Measurements from ENCODE around the gene NTM.

NTM gene

GRCh38 chr11:131543389-131544025 is 173.1 kb downstream of the NTM start:
- Histone ChIP-seq H3K4me1 (ENCODE audit: control insufficient read depth, insufficient read depth, low read length) (peaks cover 3% of the 10 kb centered on the region), H3K9ac (ENCODE audit: low read depth, low read length) (no peak overlapping the region), H3K4me3 (ENCODE audit: low read depth, low read length) (no peak overlapping the region), H3K9me3 (ENCODE audit: control insufficient read depth, insufficient read depth, low read length) (no peaks in the 10 kb centered on the region), H3K36me3 (ENCODE audit: control insufficient read depth, insufficient read depth, low read length) (no peaks in the 10 kb centered on the region), H3K27me3 (ENCODE audit: control insufficient read depth, insufficient read depth, low read length) (no peaks in the 10 kb centered on the region)

- no peaks in the 10 kb centered on the region for H3K9me3 ChIP-seq (ENCODE audit: control insufficient read depth, insufficient read depth, low read length)
- no peak overlapping the region for H3K9ac ChIP-seq (ENCODE audit: low read depth, low read length)
- H3K36me3 ChIP-seq (ENCODE audit: control insufficient read depth, insufficient read depth, low read length): no peaks in the 10 kb centered on the region
- no peaks in the 10 kb centered on the region for H3K27me3 ChIP-seq (ENCODE audit: control insufficient read depth, insufficient read depth, low read length)
- peaks cover 3% of the 10 kb centered on the region for H3K4me1 ChIP-seq (ENCODE audit: control insufficient read depth, insufficient read depth, low read length)
- no peak overlapping the region for H3K4me3 ChIP-seq (ENCODE audit: low read depth, low read length)
These were observed 174.2 kb downstream of the NTM start for GRCh38 chr11:131544591-131544990.

GRCh38 chr11:131546218-131546895 is 175.9 kb downstream of the NTM start:
- Histone ChIP-seq H3K9me3 (ENCODE audit: control insufficient read depth, insufficient read depth, low read length) (no peaks in the 10 kb centered on the region), H3K9ac (ENCODE audit: low read depth, low read length) (no peak overlapping the region), H3K4me1 (ENCODE audit: control insufficient read depth, insufficient read depth, low read length) (peaks cover 3% of the 10 kb centered on the region), H3K36me3 (ENCODE audit: control insufficient read depth, insufficient read depth, low read length) (no peaks in the 10 kb centered on the region), H3K4me3 (ENCODE audit: low read depth, low read length) (no peak overlapping the region), H3K27me3 (ENCODE audit: control insufficient read depth, insufficient read depth, low read length) (no peaks in the 10 kb centered on the region)

- H3K9me3 ChIP-seq (ENCODE audit: control insufficient read depth, insufficient read depth, low read length): no peaks in the 10 kb centered on the region
- no peaks in the 10 kb centered on the region for H3K27me3 ChIP-seq (ENCODE audit: control insufficient read depth, insufficient read depth, low read length)
- H3K36me3 ChIP-seq (ENCODE audit: control insufficient read depth, insufficient read depth, low read length): no peaks in the 10 kb centered on the region
- H3K4me3 ChIP-seq (ENCODE audit: low read depth, low read length): no peak overlapping the region
- H3K4me1 ChIP-seq (ENCODE audit: control insufficient read depth, insufficient read depth, low read length): peaks cover 3% of the 10 kb centered on the region
- no peak overlapping the region for H3K9ac ChIP-seq (ENCODE audit: low read depth, low read length)
These were observed 178.7 kb downstream of the NTM start for GRCh38 chr11:131549099-131549498.

- Histone ChIP-seq H3K4me1 (ENCODE audit: control insufficient read depth, insufficient read depth, low read length) (peaks cover 3% of the 10 kb centered on the region), H3K27me3 (ENCODE audit: control insufficient read depth, insufficient read depth, low read length) (no peaks in the 10 kb centered on the region), H3K4me3 (ENCODE audit: low read depth, low read length) (no peak overlapping the region), H3K9me3 (ENCODE audit: control insufficient read depth, insufficient read depth, low read length) (no peaks in the 10 kb centered on the region), H3K9ac (ENCODE audit: low read depth, low read length) (no peak overlapping the region), H3K36me3 (ENCODE audit: control insufficient read depth, insufficient read depth, low read length) (no peaks in the 10 kb centered on the region)
These were observed 179.4 kb downstream of the NTM start for GRCh38 chr11:131549770-131550169.

- no peaks in the 10 kb centered on the region for H3K9me3 ChIP-seq (ENCODE audit: control insufficient read depth, insufficient read depth, low read length)
- H3K36me3 ChIP-seq (ENCODE audit: control insufficient read depth, insufficient read depth, low read length): no peaks in the 10 kb centered on the region
- H3K4me1 ChIP-seq (ENCODE audit: control insufficient read depth, insufficient read depth, low read length): no peaks in the 10 kb centered on the region
- no peak overlapping the region for H3K9ac ChIP-seq (ENCODE audit: low read depth, low read length)
- no peaks in the 10 kb centered on the region for H3K27me3 ChIP-seq (ENCODE audit: control insufficient read depth, insufficient read depth, low read length)
- no peak overlapping the region for H3K4me3 ChIP-seq (ENCODE audit: low read depth, low read length)
These were observed 189.9 kb downstream of the NTM start for GRCh38 chr11:131560287-131560686.

- Histone ChIP-seq H3K36me3 (ENCODE audit: control insufficient read depth, insufficient read depth, low read length) (no peaks in the 10 kb centered on the region), H3K4me1 (ENCODE audit: control insufficient read depth, insufficient read depth, low read length) (no peaks in the 10 kb centered on the region), H3K9me3 (ENCODE audit: control insufficient read depth, insufficient read depth, low read length) (no peaks in the 10 kb centered on the region), H3K9ac (ENCODE audit: low read depth, low read length) (no peak overlapping the region), H3K4me3 (ENCODE audit: low read depth, low read length) (no peak overlapping the region), H3K27me3 (ENCODE audit: control insufficient read depth, insufficient read depth, low read length) (no peaks in the 10 kb centered on the region)
These were observed 191.1 kb downstream of the NTM start for GRCh38 chr11:131561501-131561900.

- Histone ChIP-seq H3K9ac (ENCODE audit: low read depth, low read length) (no peak overlapping the region), H3K27me3 (ENCODE audit: control insufficient read depth, insufficient read depth, low read length) (no peaks in the 10 kb centered on the region), H3K4me1 (ENCODE audit: control insufficient read depth, insufficient read depth, low read length) (no peaks in the 10 kb centered on the region), H3K9me3 (ENCODE audit: control insufficient read depth, insufficient read depth, low read length) (no peaks in the 10 kb centered on the region), H3K36me3 (ENCODE audit: control insufficient read depth, insufficient read depth, low read length) (no peaks in the 10 kb centered on the region), H3K4me3 (ENCODE audit: low read depth, low read length) (no peak overlapping the region)
These were observed 191.6 kb downstream of the NTM start for GRCh38 chr11:131561972-131562371.

- no peak overlapping the region for H3K9ac ChIP-seq (ENCODE audit: low read depth, low read length)
- no peak overlapping the region for H3K4me3 ChIP-seq (ENCODE audit: low read depth, low read length)
- H3K9me3 ChIP-seq (ENCODE audit: control insufficient read depth, insufficient read depth, low read length): no peaks in the 10 kb centered on the region
- no peaks in the 10 kb centered on the region for H3K36me3 ChIP-seq (ENCODE audit: control insufficient read depth, insufficient read depth, low read length)
- no peaks in the 10 kb centered on the region for H3K27me3 ChIP-seq (ENCODE audit: control insufficient read depth, insufficient read depth, low read length)
- no peaks in the 10 kb centered on the region for H3K4me1 ChIP-seq (ENCODE audit: control insufficient read depth, insufficient read depth, low read length)
These were observed 197.9 kb downstream of the NTM start for GRCh38 chr11:131568318-131568717.

GRCh38 chr11:131571571-131571970 is 201.2 kb downstream of the NTM start:
- Histone ChIP-seq H3K36me3 (ENCODE audit: control insufficient read depth, insufficient read depth, low read length) (no peaks in the 10 kb centered on the region), H3K9me3 (ENCODE audit: control insufficient read depth, insufficient read depth, low read length) (no peaks in the 10 kb centered on the region), H3K9ac (ENCODE audit: low read depth, low read length) (no peak overlapping the region), H3K4me3 (ENCODE audit: low read depth, low read length) (no peak overlapping the region), H3K27me3 (ENCODE audit: control insufficient read depth, insufficient read depth, low read length) (no peaks in the 10 kb centered on the region), H3K4me1 (ENCODE audit: control insufficient read depth, insufficient read depth, low read length) (no peaks in the 10 kb centered on the region)

- H3K9ac ChIP-seq (ENCODE audit: low read depth, low read length): no peak overlapping the region
- no peaks in the 10 kb centered on the region for H3K27me3 ChIP-seq (ENCODE audit: control insufficient read depth, insufficient read depth, low read length)
- H3K9me3 ChIP-seq (ENCODE audit: control insufficient read depth, insufficient read depth, low read length): no peaks in the 10 kb centered on the region
- H3K4me3 ChIP-seq (ENCODE audit: low read depth, low read length): no peak overlapping the region
- no peaks in the 10 kb centered on the region for H3K4me1 ChIP-seq (ENCODE audit: control insufficient read depth, insufficient read depth, low read length)
- no peaks in the 10 kb centered on the region for H3K36me3 ChIP-seq (ENCODE audit: control insufficient read depth, insufficient read depth, low read length)
These were observed 202.0 kb downstream of the NTM start for GRCh38 chr11:131572423-131572822.

GRCh38 chr11:131579932-131580387 is 209.5 kb downstream of the NTM start:
- Histone ChIP-seq H3K9me3 (ENCODE audit: control insufficient read depth, insufficient read depth, low read length) (no peaks in the 10 kb centered on the region), H3K36me3 (ENCODE audit: control insufficient read depth, insufficient read depth, low read length) (no peaks in the 10 kb centered on the region), H3K4me1 (ENCODE audit: control insufficient read depth, insufficient read depth, low read length) (peaks cover 2% of the 10 kb centered on the region), H3K9ac (ENCODE audit: low read depth, low read length) (no peak overlapping the region), H3K27me3 (ENCODE audit: control insufficient read depth, insufficient read depth, low read length) (no peaks in the 10 kb centered on the region), H3K4me3 (ENCODE audit: low read depth, low read length) (no peak overlapping the region)
